HepG2 (cell line): Measurements from ENCODE around the gene KCNB1. TPM values are rescaled to one million over a fixed set of nuclear protein-coding genes. Genes with fewer than 3 reads are reported as not detected.

Experiments
- ATAC-seq: fragments of 200-7000 bp; cut with Tn5 transposase; 3 replicates; pipeline ENCODE4 v1.9.1; 2020; ENCODE audit warnings: mild to moderate bottlenecking, moderate library complexity
- BruUV-seq: library from RNA; stranded (reverse); fragments of 400-500 nt; replicated peaks from 2 replicates; lab custom pipeline; 2021; lab: Mats Ljungman, UMichigan
- CTCF ChIA-PET: fragments of 300-600 bp; formaldehyde crosslinking; extraction: SDS; loops from one replicate; lab custom pipeline; 2021; ENCODE audit warnings: low total read pairs, inconsistent platforms, low intra/inter-chr PET ratio; lab: Yijun Ruan, JAX
- POLR2A ChIA-PET: fragments of 350-600 bp; sonication (Branson Sonifier 250); formaldehyde crosslinking; loops from one replicate; lab custom pipeline; 2020; ENCODE audit warnings: antibody characterized with exemption, inconsistent platforms; lab: Yijun Ruan, JAX
- DNase-seq: peaks from one replicate; pipeline ENCODE4 v3.0.0-alpha.2; 2015; ENCODE audit warnings: low spot score
- FAIRE-seq: peaks from 3 replicates; lab custom pipeline; 2011; peaks lifted over from hg19 to GRCh38; lab: Jason Lieb, UNC
- H2AFZ ChIP-seq: one replicate; pipeline ENCODE4 v1.6.1; 2011; ENCODE audit warnings: low read length, inconsistent platforms
- H3K27ac ChIP-seq: fragments of 300-600 bp; 3 replicates; pipeline ENCODE4 v1.8.0; 2011; ENCODE audit warnings: mixed run types, mild to moderate bottlenecking, mixed read lengths, low read length, inconsistent platforms; ENCODE audit not compliant: insufficient read depth; ENCODE audit errors: extremely low read length
- H3K27me3 ChIP-seq, 2 experiments: fragments of 200-600 bp in 1 of 2; 2 replicates in 1 of 2; 3 replicates in 1 of 2; pipeline versions ENCODE4 v1.6.0 to v1.8.0; 2011; ENCODE audit warnings: low read length in 2 of 2, mild to moderate bottlenecking in 2 of 2, moderate library complexity in 2 of 2, inconsistent platforms in 1 of 2; ENCODE audit not compliant: insufficient read depth in 2 of 2, control insufficient read depth in 1 of 2
- H3K36me3 ChIP-seq, 2 experiments: fragments of 200-600 bp in 1 of 2; replicated peaks in 1 of 2; 2 replicates in 1 of 2; 3 replicates in 1 of 2; pipeline versions ENCODE4 v1.5.1 to v1.8.0; 2011; ENCODE audit warnings: low read length in 2 of 2, inconsistent platforms in 1 of 2; ENCODE audit not compliant: insufficient read depth in 2 of 2, control insufficient read depth in 1 of 2
- H3K4me1 ChIP-seq: 2 replicates; pipeline ENCODE4 v1.5.1; 2012; ENCODE audit warnings: low read length, inconsistent platforms; ENCODE audit not compliant: insufficient read depth
- H3K4me2 ChIP-seq: 2 replicates; pipeline ENCODE4 v1.6.0; 2011; ENCODE audit warnings: low read depth, low read length, inconsistent platforms
- H3K4me3 ChIP-seq, 3 experiments: fragments of 200-600 bp in 1 of 3; sonication (generic), shearing (Covaris generic) in 1 of 3; replicated peaks in 1 of 3; 2 replicates each; pipeline ENCODE4 v1.5.1; 2011 to 2016; ENCODE audit warnings: low read length in 3 of 3, inconsistent platforms in 2 of 3, low read depth in 2 of 3, mild to moderate bottlenecking in 2 of 3, control low read depth in 1 of 3, mixed read lengths in 1 of 3; ENCODE audit not compliant: insufficient read depth in 1 of 3
- H3K79me2 ChIP-seq: one replicate; pipeline ENCODE4 v1.6.1; 2011; ENCODE audit warnings: low read length, inconsistent platforms; ENCODE audit not compliant: insufficient read depth
- H3K9ac ChIP-seq: 2 replicates; pipeline ENCODE4 v1.6.0; 2011; ENCODE audit warnings: mild to moderate bottlenecking, low read depth, low read length, inconsistent platforms; ENCODE audit not compliant: insufficient read depth
- H3K9me3 ChIP-seq: 2 replicates; pipeline ENCODE4 v1.5.1; 2012; ENCODE audit warnings: mild to moderate bottlenecking, low read length
- H4K20me1 ChIP-seq: 2 replicates; pipeline ENCODE4 v1.6.0; 2011; ENCODE audit warnings: inconsistent platforms, mild to moderate bottlenecking, low read length, moderate library complexity; ENCODE audit not compliant: insufficient read depth
- DZIP1 ChIP-seq: sonication (generic); formaldehyde crosslinking; IDR thresholded peaks from 2 replicates; pipeline ENCODE4 v1.5.0; 2020; ENCODE audit warnings: mild to moderate bottlenecking, missing genetic modification reagents
- EP300 ChIP-seq, 3 experiments: sonication (generic) in 1 of 3; formaldehyde crosslinking in 1 of 3; IDR thresholded peaks; 2 replicates each; pipeline versions ENCODE4 v1.5.1 to v1.6.1; 2011 to 2020; ENCODE audit warnings: low read depth in 2 of 3, low read length in 2 of 3, borderline replicate concordance in 1 of 3, improper control_type of control experiment in 1 of 3, mild to moderate bottlenecking in 1 of 3, missing genetic modification reagents in 1 of 3, moderate library complexity in 1 of 3
- ZNF329 ChIP-seq: sonication (generic); formaldehyde crosslinking; IDR thresholded peaks from 2 replicates; pipeline ENCODE4 v1.9.0; 2021; ENCODE audit warnings: low read depth, mild to moderate bottlenecking, missing genetic modification reagents
- ZNF7 ChIP-seq: IDR thresholded peaks from 2 replicates; pipeline ENCODE4 v1.6.1; 2016; ENCODE audit warnings: missing biosample characterization, missing genetic modification reagents
- WGBS: methylation state at CpG from one replicate; pipeline ENCODE4 v1.1.6; 2017; ENCODE audit warnings: low lambda C conversion rate; 5-methylcytosine and 5-hydroxymethylcytosine counted together
- in situ Hi-C: cut with HindIII; loops from 2 replicates; pipeline ENCODE4 v1.10.0; 2017; ENCODE audit warnings: low pct_unique_long_range_greater_than_20kb; ENCODE audit not compliant: extremely low pct_ligation_motif_present
- intact Hi-C: fragments of 100-400 bp; cut with micrococcal nuclease; formaldehyde crosslinking; loops from one replicate; pipeline ENCODE4 v1.10.0; 2022; ENCODE audit not compliant: unreplicated experiment
- polyA plus RNA-seq, 8 experiments: library from polyadenylated mRNA; depleted of rRNA in 3 of 8; stranded (reverse) in 7 of 8; unstranded in 1 of 8; fragments of >200 nt; fragmentation: Illumina TruSeq in 4 of 8; extraction: Trizol in 4 of 8; gene quantifications; 2 replicates each; pipeline versions ENCODE4 v1.2.1 to v1.2.3, GENCODE V29; 2011 to 2016; ENCODE audit warnings: low read depth in 4 of 8, missing spikeins in 1 of 8, mixed read lengths in 1 of 8; ENCODE audit not compliant: insufficient read depth in 1 of 8
- total RNA-seq, 5 experiments: library from RNA; depleted of rRNA; stranded (reverse); fragments of >200 nt; fragmentation: Illumina TruSeq; extraction: Trizol; gene quantifications; 2 replicates each; pipeline ENCODE4 v1.2.3, GENCODE V29; 2016; ENCODE audit warnings: low read depth in 1 of 5

Gene KCNB1
- total and polyA plus RNA-seq, 2 of the 13 experiments (the other 11 are each of a cell fraction or from before 2014, with no cell fraction given): 0.02 TPM; not detected in 1

GRCh38 chr20:49344140-49344539 lies 138.3 kb downstream of the KCNB1 start:
- 2% methylated on average over 2 of the region's 2 CpGs for WGBS
- CTCF ChIA-PET: interaction anchor here (4.0 kb wide), 1 partner anchor 10 kb away, joined by 12 read pairs; no protein-coding TSS in a partner anchor
- no peak for ATAC-seq

GRCh38 chr20:49343246-49343645 lies 139.2 kb downstream of the KCNB1 start:
- WGBS: 6% methylated on average over 9 of the region's 9 CpGs
- no peak; the same call in 1 of the 3 replicates for ATAC-seq
- in situ Hi-C loops (loop anchor here (25.0 kb wide), 1 partner anchor 544 kb away; no protein-coding TSS in a partner anchor), intact Hi-C loops (no loop called here)
- no peak for DNase-seq
- Histone ChIP-seq H3K79me2 (no peaks in the 10 kb centered on the region), H3K27me3 (peaks cover 8 to 39% of the 10 kb centered on the region in 2 experiments; a peak in 3 of 5 replicates), H4K20me1 (no peaks in the 10 kb centered on the region; the same call in 1 of the 2 replicates), H3K36me3 (no peaks in the 10 kb centered on the region), H3K9ac (no peak overlapping the region), H3K9me3 (no peaks in the 10 kb centered on the region), H3K27ac (no peak overlapping the region), H3K4me3 (no peak overlapping the region), H3K4me1 (no peaks in the 10 kb centered on the region), H3K4me2 (no peak overlapping the region), H2AFZ (no peak overlapping the region)
- FAIRE-seq: no peak
- POLR2A ChIA-PET: no interaction called here
- no TSS peak for BruUV-seq
- no peak for TF ChIP-seq ZNF7
- TF ChIP-seq DZIP1 (CRISPR knock-in tag): no peak
- CTCF ChIA-PET: interaction anchor here (4.0 kb wide), 1 partner anchor 9 kb away, joined by 12 read pairs; no protein-coding TSS in a partner anchor

More at GRCh38 chr20:49344140-49344539, 138.3 kb downstream of the KCNB1 start:
- Histone ChIP-seq H3K9me3 (no peaks in the 10 kb centered on the region), H2AFZ (no peak overlapping the region), H3K4me2 (no peak overlapping the region), H3K4me1 (no peaks in the 10 kb centered on the region), H3K27ac (no peak overlapping the region), H3K9ac (no peak overlapping the region), H3K4me3 (no peak overlapping the region), H3K79me2 (no peaks in the 10 kb centered on the region), H3K36me3 (no peaks in the 10 kb centered on the region), H4K20me1 (no peaks in the 10 kb centered on the region; the same call in 1 of the 2 replicates), H3K27me3 (peaks cover 7 to 38% of the 10 kb centered on the region in 2 experiments; a peak in 3 of 5 replicates)
- POLR2A ChIA-PET: no interaction called here
- no peak for FAIRE-seq
- no peak for DNase-seq
- in situ Hi-C loops: loop anchor here (25.0 kb wide), 1 partner anchor 543 kb away; no protein-coding TSS in a partner anchor
- BruUV-seq: no TSS peak
- intact Hi-C loops: no loop called here
- TF ChIP-seq ZNF329 (CRISPR knock-in tag) (peak; percentile 98), EP300 (IDR thresholded peaks at IDR 0.05; ENCODE audit: low read depth in 2 of 2, low read length in 2 of 2) (no peak), EP300 (CRISPR knock-in tag; IDR thresholded peaks at IDR 0.05; ENCODE audit: borderline replicate concordance) (no peak)
- TF ChIP-seq, all 625 proteins: peak for 1
